Measurements from ENCODE around the gene EHBP1.

The EHBP1 gene

GRCh38 chr2:63093502-63093901 lies 388.0 kb downstream of the EHBP1 start:
- no peak overlapping the region for H3K4me3 Mint-ChIP-seq
- H3K27ac Mint-ChIP-seq = no peak overlapping the region
- peaks cover 12% of the 10 kb centered on the region for H3K27me3 Mint-ChIP-seq
- H3K9me3 Mint-ChIP-seq = no peaks in the 10 kb centered on the region
- H3K36me3 Mint-ChIP-seq = peaks cover 1% of the 10 kb centered on the region
- H3K4me1 Mint-ChIP-seq = no peaks in the 10 kb centered on the region

Data from activated naive CD4-positive, alpha-beta T cell treated with anti-CD3 and anti-CD28 coated beads, Interleukin-2, amount 50 U/mL, for 24 hours (primary cell).